Small intestine (tissue), 7 donors: ENCODE data around the gene MAP3K20. TPM values are rescaled to one million over a fixed set of nuclear protein-coding genes. Genes with fewer than 3 reads are reported as not detected.
"Not testable (repeated sequence)": the region's sequence is repeated elsewhere in the genome, so short reads cannot be mapped to it uniquely, and the experiment has no call there.

Experiments used
- DNase-seq, 2 donors: peaks; one replicate each; pipeline versions ENCODE4 v3.0.0 to v3.0.0-alpha.2; 2013
- FAIRE-seq: peaks from 2 replicates; lab custom pipeline; 2012; peaks lifted over from hg19 to GRCh38; lab: Jason Lieb, UNC
- H3K27ac ChIP-seq, 3 donors: one replicate each; pipeline ENCODE4 v1.5.1; 2013; ENCODE audit warnings: low read length in 2 of 3, mild to moderate bottlenecking in 2 of 3, control low read depth in 1 of 3, inconsistent platforms in 1 of 3, low read depth in 1 of 3, moderate library complexity in 1 of 3
- H3K27me3 ChIP-seq, 3 donors: one replicate each; pipeline ENCODE4 v1.6.1; 2013; ENCODE audit warnings: low read length in 3 of 3, inconsistent platforms in 1 of 3; ENCODE audit not compliant: control insufficient read depth in 3 of 3, insufficient read depth in 3 of 3
- H3K36me3 ChIP-seq, 3 donors: one replicate each; pipeline ENCODE4 v1.6.1; 2013; ENCODE audit warnings: low read length in 3 of 3, inconsistent platforms in 1 of 3, low read depth in 1 of 3, mild to moderate bottlenecking in 1 of 3, moderate library complexity in 1 of 3; ENCODE audit not compliant: control insufficient read depth in 3 of 3, insufficient read depth in 2 of 3
- H3K4me1 ChIP-seq, 3 donors: one replicate each; pipeline ENCODE4 v1.6.1; 2013; ENCODE audit warnings: low read length in 2 of 3, inconsistent platforms in 1 of 3, low read depth in 1 of 3, mild to moderate bottlenecking in 1 of 3, moderate library complexity in 1 of 3; ENCODE audit not compliant: control insufficient read depth in 3 of 3, insufficient read depth in 2 of 3
- H3K4me3 ChIP-seq, 3 donors: one replicate each; pipeline ENCODE4 v1.5.1; 2013; ENCODE audit warnings: low read length in 3 of 3, control low read depth in 1 of 3, inconsistent platforms in 1 of 3, low read depth in 1 of 3, mild to moderate bottlenecking in 1 of 3, moderate library complexity in 1 of 3
- H3K9me3 ChIP-seq, 2 donors: one replicate each; pipeline ENCODE4 v1.6.1; 2013; ENCODE audit warnings: low read depth in 1 of 2, low read length in 1 of 2; ENCODE audit not compliant: control insufficient read depth in 2 of 2, insufficient read depth in 1 of 2
- WGBS, 3 donors: extraction: QIAGEN DNeasy Blood & Tissue Kit; methylation state at CpG; one replicate each; pipeline ENCODE4 v1.1.7; 2013; 5-methylcytosine and 5-hydroxymethylcytosine counted together
- polyA plus RNA-seq, 4 donors: library from polyadenylated mRNA; stranded (reverse) in 3 of 4; unstranded in 1 of 4; fragments of 200-250 nt in 3 of 4; fragments of 120-200 nt in 1 of 4; gene quantifications; one replicate each; pipeline versions ENCODE4 v1.2.1 to v1.2.3, GENCODE V29; 2013
- donor health status: healthy with polysubstance abuse.
- donor health status: control.
- donor health status: control.
- donor health status: Bipolar disorder and iron deficiency.
- donor health status: healthy.

Gene MAP3K20
- polyA plus RNA-seq, 4 donors: 2.0 to 24.5 (median 13.5) TPM

DNA sequence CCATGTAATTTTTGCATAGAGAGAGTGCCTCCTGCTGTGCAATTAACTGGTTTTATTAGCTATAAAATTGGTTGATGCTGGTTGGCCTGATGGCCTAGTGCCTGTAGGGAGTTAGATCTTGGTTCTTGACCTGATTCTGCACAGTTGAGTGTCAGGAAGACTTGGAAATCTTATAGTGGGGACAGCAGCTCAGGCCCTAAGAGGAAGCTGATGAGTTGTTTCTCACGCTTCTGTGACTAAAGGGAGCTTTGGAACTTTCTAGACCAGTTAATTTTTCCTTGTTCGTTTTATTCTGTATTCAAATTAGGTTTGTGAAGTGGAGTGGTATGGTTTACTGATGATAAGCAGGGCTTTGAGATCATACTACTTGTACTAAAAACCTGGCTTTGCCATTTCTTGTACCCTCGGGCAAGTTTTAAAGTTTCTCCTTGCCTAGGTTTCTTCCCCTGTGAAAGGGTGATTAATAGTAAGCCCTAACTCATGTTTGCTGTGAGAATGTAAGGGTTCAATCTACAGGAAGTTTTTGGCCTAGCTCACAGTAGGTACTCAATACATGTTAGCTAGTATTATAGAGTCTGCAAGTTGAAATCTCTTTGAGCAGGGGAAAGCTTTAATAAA, 82.1 kb downstream of the MAP3K20 start:
- DNase-seq (no peak), FAIRE-seq (no peak)
- 92 to 94% (median 92%) methylated on average over 3 of the region's 3 CpGs for WGBS, 3 donors
- Histone ChIP-seq H3K4me3 (no peak overlapping the region), H3K4me1 (peaks cover 0 to 10% (median 4%) of the 10 kb centered on the region in 3 donors), H3K27me3 (no peaks in the 10 kb centered on the region), H3K27ac (no peak overlapping the region), H3K36me3 (peaks cover 0 to 2% (median 0%) of the 10 kb centered on the region in 3 donors), H3K9me3 (peaks cover 0 to 4% of the 10 kb centered on the region in 2 donors)

DNA sequence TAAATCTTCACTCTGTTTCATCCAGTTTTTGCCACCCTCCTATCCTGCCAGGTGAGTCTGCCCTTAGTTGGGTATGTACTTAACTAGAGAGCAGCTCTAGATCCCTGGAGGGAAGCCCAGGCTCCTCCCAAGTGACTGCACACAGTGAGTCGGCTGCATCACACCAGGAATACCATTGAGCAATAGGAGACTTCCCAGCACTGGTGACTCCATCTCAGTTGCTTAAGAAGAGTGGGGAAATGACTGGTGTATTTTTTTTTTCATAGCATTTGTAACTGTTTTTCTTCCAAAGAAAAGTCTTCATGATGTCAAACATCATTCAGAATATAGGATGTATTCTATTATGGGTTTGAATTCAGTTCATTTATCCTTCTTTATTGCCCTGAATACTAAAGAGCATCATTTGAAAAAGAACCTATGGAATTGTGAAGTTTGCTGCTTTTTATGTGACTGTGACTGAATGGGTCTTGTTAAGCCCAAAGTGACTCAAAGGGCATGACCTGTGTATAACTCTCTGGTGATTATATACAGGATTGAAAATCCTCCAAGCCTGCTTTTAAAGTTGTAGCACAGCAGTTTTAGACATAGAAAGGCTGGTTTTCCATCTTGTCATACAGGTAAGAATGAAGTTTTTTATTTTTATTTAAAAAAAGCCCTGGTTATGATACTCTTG, 84.3 kb downstream of the MAP3K20 start:
- peaks cover 0 to 10% (median 4%) of the 10 kb centered on the region in 3 donors for H3K4me1 ChIP-seq
- peaks cover 0 to 10% of the 10 kb centered on the region in 2 donors for H3K9me3 ChIP-seq
- 11 to 28% (median 19%) methylated on average over 1 of the region's 1 CpG for WGBS, 3 donors
- DNase-seq: peak; percentile 26 to 57
- H3K36me3 ChIP-seq: peaks cover 0 to 2% (median 0%) of the 10 kb centered on the region in 3 donors
- H3K27me3 ChIP-seq: no peaks in the 10 kb centered on the region
- FAIRE-seq: no peak
- H3K27ac ChIP-seq: no peak overlapping the region
- no peak overlapping the region for H3K4me3 ChIP-seq

DNA sequence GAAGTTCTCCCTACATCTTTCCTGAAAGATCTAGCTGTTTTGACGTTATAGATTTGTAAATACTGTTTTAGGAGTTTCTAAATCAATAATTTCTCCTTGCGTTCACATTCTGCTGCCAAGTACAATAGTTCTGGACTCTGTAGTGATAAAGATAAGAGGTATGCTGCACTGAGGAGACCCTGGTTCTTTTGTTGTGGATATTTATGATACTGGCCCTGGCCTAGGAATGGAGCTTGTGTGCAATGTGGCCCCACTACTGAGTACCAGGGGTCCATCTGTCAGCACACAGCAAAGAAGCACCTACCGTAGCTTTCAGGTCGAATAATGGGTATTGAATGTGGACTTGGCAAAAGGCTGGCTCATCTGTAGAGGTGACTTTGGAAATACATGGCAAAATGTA, 85.0 kb downstream of the MAP3K20 start:
- FAIRE-seq: no peak
- peak overlapping the region in 1 of 3 donors; percentile 32 for H3K27ac ChIP-seq
- WGBS, 3 donors: 59 to 79% (median 64%) methylated on average over 4 of the region's 4 CpGs

DNA sequence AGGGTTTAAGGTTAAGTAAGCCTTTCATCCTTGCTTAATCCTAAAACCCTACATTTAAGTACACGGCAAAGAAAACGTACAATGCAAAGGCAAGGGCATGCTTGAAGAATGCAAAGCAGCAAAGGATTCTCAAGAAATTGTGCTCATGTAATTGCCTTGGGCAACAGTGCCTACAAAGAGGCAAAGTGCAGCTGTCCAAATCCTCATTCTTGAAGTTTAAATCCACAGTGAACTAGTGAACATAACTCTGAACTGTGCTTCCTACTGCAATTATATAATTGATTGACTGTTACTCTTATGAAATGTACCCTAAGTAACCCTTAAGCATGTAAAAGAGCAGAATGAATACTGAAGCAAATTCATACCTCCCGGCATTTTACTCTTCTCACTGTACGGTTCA, 85.4 kb downstream of the MAP3K20 start:
- WGBS, 3 donors: 88 to 94% (median 94%) methylated on average over 4 of the region's 4 CpGs
- peaks cover 0 to 10% of the 10 kb centered on the region in 2 donors for H3K9me3 ChIP-seq
- FAIRE-seq: no peak

More for the DNA sequence above, 85.0 kb downstream of the MAP3K20 start:
- Histone ChIP-seq H3K36me3 (peaks cover 0 to 2% (median 0%) of the 10 kb centered on the region in 3 donors), H3K9me3 (peaks cover 0 to 10% of the 10 kb centered on the region in 2 donors), H3K4me3 (no peak overlapping the region), H3K4me1 (peaks cover 0 to 10% (median 4%) of the 10 kb centered on the region in 3 donors), H3K27me3 (no peaks in the 10 kb centered on the region)
- DNase-seq: no peak

DNA sequence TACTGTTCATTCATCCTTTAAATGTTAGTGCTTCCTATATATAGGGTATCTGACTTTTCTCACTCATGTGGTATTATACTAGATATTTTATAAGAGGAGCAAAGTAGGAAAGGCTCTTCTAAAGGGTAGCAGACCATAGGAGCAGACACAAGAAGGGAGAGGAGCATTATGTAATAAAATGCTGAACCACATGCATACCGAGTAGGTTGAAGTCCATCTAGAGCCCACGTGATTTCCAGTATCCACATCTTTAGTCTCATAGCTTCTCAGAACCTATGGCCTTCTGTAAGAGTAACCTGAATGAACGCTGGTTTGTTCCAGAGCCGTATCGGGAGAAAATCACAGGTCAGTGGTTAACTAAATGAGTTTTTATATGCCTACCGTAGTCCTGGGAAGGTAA, 85.9 kb downstream of the MAP3K20 start:
- Histone ChIP-seq H3K27me3 (no peaks in the 10 kb centered on the region), H3K27ac (peak overlapping the region in 1 of 3 donors; percentile 24), H3K4me1 (peaks cover 0 to 10% (median 4%) of the 10 kb centered on the region in 3 donors), H3K36me3 (peaks cover 0 to under 1% (median 0%) of the 10 kb centered on the region in 3 donors), H3K9me3 (peaks cover 0 to 6% of the 10 kb centered on the region in 2 donors), H3K4me3 (no peak overlapping the region)
- DNase-seq (peak; percentile 61 to 79), FAIRE-seq (no peak)
- 54 to 77% (median 74%) methylated on average over 6 of the region's 6 CpGs for WGBS, 3 donors

More for the DNA sequence above, 85.4 kb downstream of the MAP3K20 start:
- H3K27me3 ChIP-seq: no peaks in the 10 kb centered on the region
- H3K4me3 ChIP-seq: no peak overlapping the region
- peaks cover 0 to 10% (median 4%) of the 10 kb centered on the region in 3 donors for H3K4me1 ChIP-seq
- DNase-seq: no peak
- H3K36me3 ChIP-seq: peaks cover 0 to 2% (median 0%) of the 10 kb centered on the region in 3 donors
- H3K27ac ChIP-seq: peak overlapping the region in 1 of 3 donors; percentile 24

DNA sequence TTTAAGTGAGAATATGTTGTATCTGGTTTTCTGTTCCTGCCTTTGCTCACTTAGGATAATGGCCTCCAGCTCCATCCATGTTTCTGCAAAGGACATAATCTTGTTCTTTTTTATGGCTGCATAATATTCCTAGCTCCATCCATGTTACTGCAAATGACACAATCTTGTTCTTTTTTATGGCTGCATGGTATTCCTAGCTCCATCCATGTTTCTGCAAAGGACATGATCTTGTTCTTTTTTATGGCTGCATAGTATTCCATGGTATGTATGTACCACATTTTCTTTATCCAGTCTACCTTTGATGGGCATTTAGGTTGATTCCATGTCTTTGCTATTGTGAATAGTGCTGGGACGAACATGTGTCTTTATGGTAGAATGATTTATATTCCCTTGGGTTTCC, 87.7 kb downstream of the MAP3K20 start:
- not testable (repeated sequence) for H3K27me3 ChIP-seq, FAIRE-seq, DNase-seq, H3K36me3 ChIP-seq, H3K4me1 ChIP-seq, H3K9me3 ChIP-seq, H3K4me3 ChIP-seq, H3K27ac ChIP-seq
- WGBS, 3 donors: 94 to 100% (median 97%) methylated on average over 1 of the region's 1 CpG

DNA sequence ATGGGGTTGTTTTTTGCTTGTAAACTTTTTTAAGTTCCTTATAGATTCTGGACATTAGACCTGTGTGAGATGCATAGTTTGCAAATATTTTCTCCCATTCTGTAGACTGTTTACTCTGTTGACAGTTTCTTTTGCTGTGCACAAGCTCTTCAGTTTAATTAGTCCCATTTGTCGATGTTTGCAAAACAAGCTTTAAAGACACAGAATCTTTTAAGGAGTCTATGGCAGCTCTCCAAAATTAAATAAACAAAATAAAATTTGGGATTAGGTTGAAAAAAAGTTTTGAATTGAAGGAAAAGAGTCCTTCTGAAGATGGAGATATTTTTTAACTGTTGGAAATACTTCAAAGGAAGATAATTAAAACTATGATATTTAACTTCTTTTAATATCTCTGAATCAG, 88.8 kb downstream of the MAP3K20 start:
- FAIRE-seq (no peak), DNase-seq (no peak)
- no peak overlapping the region for H3K4me3 ChIP-seq
- no peaks in the 10 kb centered on the region for H3K36me3 ChIP-seq
- no peak overlapping the region for H3K27ac ChIP-seq
- H3K27me3 ChIP-seq: no peaks in the 10 kb centered on the region
- H3K9me3 ChIP-seq: peaks cover 0 to 6% of the 10 kb centered on the region in 2 donors
- H3K4me1 ChIP-seq: peaks cover 0 to 10% (median 4%) of the 10 kb centered on the region in 3 donors
- WGBS, 3 donors: 57 to 91% (median 78%) methylated on average over 1 of the region's 1 CpG

DNA sequence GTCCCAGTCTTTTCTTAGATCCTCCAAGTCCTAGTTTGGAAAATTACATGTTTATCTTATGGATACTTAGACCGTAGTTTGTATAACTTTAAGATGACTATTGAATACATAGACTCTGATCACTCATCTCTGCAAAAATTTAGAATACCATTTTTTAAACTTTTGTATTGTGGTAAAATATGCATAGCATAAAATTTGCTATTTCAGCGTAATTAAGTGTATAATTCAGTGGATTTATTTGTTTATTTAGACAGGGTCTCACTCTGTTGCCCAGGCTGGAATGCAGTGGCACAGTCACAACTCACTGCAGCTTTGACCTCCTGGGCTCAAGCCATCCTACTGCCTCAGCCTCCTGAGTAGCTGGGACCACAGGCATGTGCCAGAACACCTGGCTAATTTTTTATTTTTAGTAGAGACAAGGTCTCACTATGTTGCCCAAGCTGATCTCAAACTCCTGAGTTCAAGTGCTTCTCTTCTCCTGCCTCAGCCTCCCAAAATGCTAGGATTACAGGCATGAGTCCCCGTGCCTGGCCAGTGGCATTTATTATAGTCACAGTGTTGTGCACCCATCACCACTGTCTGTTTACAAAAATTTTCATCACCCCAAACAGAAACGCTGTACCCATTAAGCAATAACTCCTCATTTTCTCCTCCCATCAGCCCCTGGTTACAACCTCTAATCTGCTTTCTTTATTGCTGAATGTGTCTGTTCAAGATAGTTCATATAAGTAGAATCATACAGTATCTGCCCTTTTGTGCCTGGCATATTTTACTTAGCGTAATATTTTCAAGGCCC, 90.0 kb downstream of the MAP3K20 start:
- Histone ChIP-seq H3K4me1 (peaks cover 0 to 7% (median 1%) of the 10 kb centered on the region in 3 donors), H3K27ac (no peak overlapping the region), H3K27me3 (no peaks in the 10 kb centered on the region), H3K36me3 (no peaks in the 10 kb centered on the region), H3K4me3 (no peak overlapping the region), H3K9me3 (peaks cover 0 to 6% of the 10 kb centered on the region in 2 donors)
- 73 to 80% (median 78%) methylated on average over 5 of the region's 5 CpGs for WGBS, 3 donors
- FAIRE-seq: no peak
- DNase-seq: no peak
